Erythroblast (primary cell): ENCODE measurements around the gene PTGES2.

Experiments
- DNase-seq, 2 experiments: peaks; one replicate each; lab custom pipeline; 2025; lab: John Stamatoyannopoulos, UW
- GATA1 ChIP-seq: IDR thresholded peaks from 2 replicates; pipeline ENCODE4 v1.6.1; 2011; ENCODE audit warnings: low read depth, mild to moderate bottlenecking, control low read depth, low read length, moderate library complexity
- POLR2A ChIP-seq: IDR thresholded peaks from 2 replicates; pipeline ENCODE4 v1.6.1; 2011; ENCODE audit warnings: mild to moderate bottlenecking, low read length

PTGES2 gene

GRCh38 chr9:128094166-128094949 lies 33.2 kb downstream of the PTGES2 start:
- TF ChIP-seq GATA1 (no peak), POLR2A (peak; percentile 86)
- DNase-seq = peak; percentile 95 to 96

- TF ChIP-seq GATA1 (no peak), POLR2A (no peak)
- DNase-seq = no peak
Measured at GRCh38 chr9:128093011-128093410, 34.5 kb downstream of the PTGES2 start.

- DNase-seq = no peak
- no peak for TF ChIP-seq POLR2A
- no peak for TF ChIP-seq GATA1
Measured at GRCh38 chr9:128092199-128092977, 35.1 kb downstream of the PTGES2 start.

- no peak for TF ChIP-seq GATA1
- no peak for TF ChIP-seq POLR2A
- DNase-seq = no peak
Measured at GRCh38 chr9:128091571-128091970, 36.0 kb downstream of the PTGES2 start.

GRCh38 chr9:128091144-128091543 lies 36.4 kb downstream of the PTGES2 start:
- no peak for TF ChIP-seq GATA1
- TF ChIP-seq POLR2A = no peak
- DNase-seq = no peak

- TF ChIP-seq GATA1 (no peak), POLR2A (no peak)
Measured at GRCh38 chr9:128089299-128089698, 38.2 kb downstream of the PTGES2 start.

GRCh38 chr9:128088253-128088945 lies 39.1 kb downstream of the PTGES2 start:
- DNase-seq = no peak
- TF ChIP-seq GATA1 (no peak), POLR2A (no peak)

More at GRCh38 chr9:128089299-128089698, 38.2 kb downstream of the PTGES2 start:
- DNase-seq = peak; percentile 49 to 60

- no peak for TF ChIP-seq POLR2A
- TF ChIP-seq GATA1 = no peak
Measured at GRCh38 chr9:128087262-128087661, 40.3 kb downstream of the PTGES2 start.

GRCh38 chr9:128085943-128086342 lies 41.6 kb downstream of the PTGES2 start:
- TF ChIP-seq GATA1 (no peak), POLR2A (no peak)
- peak in 1 of 2 experiments; percentile 32 for DNase-seq

More at GRCh38 chr9:128087262-128087661, 40.3 kb downstream of the PTGES2 start:
- peak; percentile 54 to 70 for DNase-seq

- no peak for DNase-seq
- no peak for TF ChIP-seq GATA1
- no peak for TF ChIP-seq POLR2A
Measured at GRCh38 chr9:128084746-128085145, 42.8 kb downstream of the PTGES2 start.

- TF ChIP-seq GATA1 (no peak), POLR2A (no peak)
- DNase-seq = peak; percentile 48 to 58
Measured at GRCh38 chr9:128082151-128082550, 45.4 kb downstream of the PTGES2 start.

GRCh38 chr9:128081056-128081455 lies 46.5 kb downstream of the PTGES2 start:
- TF ChIP-seq POLR2A = no peak
- TF ChIP-seq GATA1 = no peak
- peak; percentile 56 to 58 for DNase-seq

GRCh38 chr9:128080206-128080605 lies 47.3 kb downstream of the PTGES2 start:
- DNase-seq = peak in 1 of 2 experiments; percentile 56
- TF ChIP-seq GATA1 (no peak), POLR2A (no peak)
